Thoracic aorta (tissue), 2 donors: ENCODE measurements around the gene SLC25A18. TPM values are rescaled to one million over a fixed set of nuclear protein-coding genes. Genes with fewer than 3 reads are reported as not detected.

Experiments
- ATAC-seq: fragments of 150-250 bp; one replicate; pipeline ENCODE4 v1.8.0; 2017; ENCODE audit warnings: low read depth; ENCODE audit not compliant: insufficient number of reproducible peaks, low FRiP score
- DNase-seq: peaks from one replicate; pipeline ENCODE4 v3.0.0-alpha.2; 2020; ENCODE audit warnings: low spot score
- H3K27ac ChIP-seq, 2 donors: fragments of 200-600 bp; sonication (generic); 1 replicate in 1 of 2; 2 replicates in 1 of 2; pipeline ENCODE4 v1.5.1; 2016; ENCODE audit warnings: mild to moderate bottlenecking in 2 of 2, moderate library complexity in 2 of 2
- H3K27me3 ChIP-seq: fragments of 200-600 bp; sonication (generic); replicated peaks from 2 replicates; pipeline ENCODE4 v1.6.0; 2016; ENCODE audit warnings: mild to moderate bottlenecking; ENCODE audit not compliant: insufficient read depth
- H3K36me3 ChIP-seq: fragments of 200-600 bp; sonication (generic); one replicate; pipeline ENCODE4 v1.5.1; 2016
- H3K4me1 ChIP-seq, 2 donors: fragments of 200-600 bp; sonication (generic); 1 replicate in 1 of 2; 2 replicates in 1 of 2; pipeline versions ENCODE4 v1.5.1 to v1.6.0; 2016; ENCODE audit warnings: low read depth in 2 of 2, mild to moderate bottlenecking in 1 of 2; ENCODE audit not compliant: control insufficient read depth in 1 of 2
- H3K4me3 ChIP-seq: fragments of 200-600 bp; sonication (generic); 2 replicates; pipeline ENCODE4 v1.5.1; 2016; ENCODE audit warnings: mild to moderate bottlenecking
- H3K9me3 ChIP-seq: fragments of 200-600 bp; sonication (generic); 2 replicates; pipeline ENCODE4 v1.5.1; 2016
- total RNA-seq, 2 donors: library from RNA; depleted of rRNA; stranded (reverse); fragments of >200 nt; gene quantifications; one replicate each; pipeline versions ENCODE4 v1.1.0 to v1.2.3, GENCODE V29; 2016
- TF ChIP-seq, protein P1 (sequence below): fragments of 200-600 bp; sonication (generic); IDR thresholded peaks from one replicate; pipeline ENCODE4 v1.5.1; 2019; ENCODE audit warnings: antibody characterized with exemption

Gene SLC25A18
- total RNA-seq, 2 donors from 2014 or later = not detected

DNA sequence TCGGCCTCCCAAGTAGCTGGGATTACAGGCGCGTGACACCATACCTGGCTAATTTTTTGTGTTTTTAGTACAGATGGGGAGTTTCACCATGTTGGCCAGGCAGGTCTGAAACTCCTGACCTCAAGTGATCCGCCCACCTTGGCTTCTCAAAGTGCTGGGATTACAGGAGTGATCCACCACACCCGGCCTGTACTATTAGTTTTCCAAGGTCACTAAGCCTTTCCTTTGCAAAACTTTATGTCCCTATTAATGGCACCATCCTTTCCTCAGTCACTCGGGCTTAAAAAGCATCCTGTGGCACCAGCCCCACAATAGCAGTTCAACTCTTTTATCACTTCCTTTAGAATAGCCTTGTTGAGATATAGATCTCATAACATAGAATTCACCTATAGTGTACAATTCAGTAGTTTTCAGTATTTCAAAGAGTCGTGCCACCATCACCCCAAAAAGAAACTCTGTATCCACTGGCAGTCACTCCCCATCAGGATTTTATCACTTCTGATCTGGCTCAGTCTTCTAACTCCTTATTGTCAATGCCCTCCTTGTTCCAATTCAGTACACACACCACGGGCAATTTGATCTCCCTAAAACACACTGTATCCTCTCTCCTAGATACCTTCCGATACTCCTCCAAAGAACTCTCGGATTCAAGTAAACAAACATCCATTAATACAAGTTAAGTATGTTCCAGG lies 74.3 kb downstream of the SLC25A18 start:
- DNase-seq = no peak
- H3K4me3 ChIP-seq = peak overlapping the region; percentile 78
- H3K27ac ChIP-seq = peak overlapping the region; percentile 99
- peak; percentile 11 for ATAC-seq
- H3K4me1 ChIP-seq = peaks cover 9 to 15% of the 10 kb centered on the region in 2 donors
- no peaks in the 10 kb centered on the region for H3K36me3 ChIP-seq
- no peaks in the 10 kb centered on the region for H3K9me3 ChIP-seq
- TF ChIP-seq, protein P1, sequence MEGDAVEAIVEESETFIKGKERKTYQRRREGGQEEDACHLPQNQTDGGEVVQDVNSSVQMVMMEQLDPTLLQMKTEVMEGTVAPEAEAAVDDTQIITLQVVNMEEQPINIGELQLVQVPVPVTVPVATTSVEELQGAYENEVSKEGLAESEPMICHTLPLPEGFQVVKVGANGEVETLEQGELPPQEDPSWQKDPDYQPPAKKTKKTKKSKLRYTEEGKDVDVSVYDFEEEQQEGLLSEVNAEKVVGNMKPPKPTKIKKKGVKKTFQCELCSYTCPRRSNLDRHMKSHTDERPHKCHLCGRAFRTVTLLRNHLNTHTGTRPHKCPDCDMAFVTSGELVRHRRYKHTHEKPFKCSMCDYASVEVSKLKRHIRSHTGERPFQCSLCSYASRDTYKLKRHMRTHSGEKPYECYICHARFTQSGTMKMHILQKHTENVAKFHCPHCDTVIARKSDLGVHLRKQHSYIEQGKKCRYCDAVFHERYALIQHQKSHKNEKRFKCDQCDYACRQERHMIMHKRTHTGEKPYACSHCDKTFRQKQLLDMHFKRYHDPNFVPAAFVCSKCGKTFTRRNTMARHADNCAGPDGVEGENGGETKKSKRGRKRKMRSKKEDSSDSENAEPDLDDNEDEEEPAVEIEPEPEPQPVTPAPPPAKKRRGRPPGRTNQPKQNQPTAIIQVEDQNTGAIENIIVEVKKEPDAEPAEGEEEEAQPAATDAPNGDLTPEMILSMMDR = no peak
- no peaks in the 10 kb centered on the region for H3K27me3 ChIP-seq

DNA sequence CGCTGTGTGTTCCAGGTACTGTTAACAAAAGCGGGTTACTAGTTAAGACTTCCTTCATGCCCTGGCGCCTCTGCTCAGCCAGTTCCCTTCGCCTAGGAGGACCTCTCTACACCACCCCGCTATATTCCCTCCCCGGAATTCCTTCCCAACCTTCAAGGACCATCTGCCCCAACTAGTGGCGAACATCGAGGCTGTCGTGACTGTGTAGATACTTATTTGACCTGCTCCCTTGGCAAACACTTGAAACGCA lies 74.8 kb downstream of the SLC25A18 start:
- TF ChIP-seq, protein P1 = no peak
- Histone ChIP-seq H3K4me1 (peaks cover 9 to 15% of the 10 kb centered on the region in 2 donors), H3K4me3 (peak overlapping the region; percentile 78), H3K9me3 (no peaks in the 10 kb centered on the region), H3K27me3 (no peaks in the 10 kb centered on the region), H3K27ac (peak overlapping the region; percentile 99), H3K36me3 (no peaks in the 10 kb centered on the region)
- DNase-seq (no peak), ATAC-seq (peak; percentile 45)

DNA sequence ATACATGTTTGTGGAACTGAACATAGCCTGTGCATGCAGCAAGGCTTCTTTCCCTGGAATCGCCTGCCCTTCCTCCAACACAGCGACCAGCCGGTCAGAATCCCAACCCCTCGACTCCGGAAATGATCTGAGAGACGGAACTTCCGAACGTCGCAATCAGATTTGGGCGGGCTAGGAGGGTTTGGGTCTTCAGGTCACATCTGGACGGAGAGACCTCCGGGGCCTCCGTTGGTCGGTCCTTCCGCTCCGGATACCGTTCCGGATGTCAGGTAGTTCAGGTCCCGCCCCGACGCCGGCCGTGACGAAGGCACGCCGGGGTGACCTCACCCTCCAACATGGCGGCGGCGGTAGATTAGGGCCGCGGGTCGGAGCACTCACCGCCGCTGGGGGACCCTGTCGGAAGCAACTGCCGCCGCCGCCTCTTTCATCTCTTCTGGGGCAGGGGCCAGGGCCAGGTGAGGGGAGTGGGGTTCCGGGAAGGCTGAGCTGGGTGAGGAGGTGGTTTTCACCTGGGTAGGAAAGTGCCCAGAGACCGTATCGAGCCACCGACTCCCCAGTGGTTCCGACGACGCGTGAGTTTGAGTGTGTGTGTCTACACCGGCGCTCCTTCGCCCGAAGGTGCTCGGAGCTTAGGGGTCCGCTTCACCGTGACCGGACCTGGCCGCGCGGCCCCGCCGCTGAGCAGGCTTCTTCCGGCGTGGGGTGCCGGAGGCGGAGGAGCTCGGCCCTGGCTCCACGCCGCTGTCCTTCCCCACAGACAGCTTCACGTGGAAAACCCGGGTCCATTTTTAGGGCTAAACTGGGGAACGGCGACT lies 75.3 kb downstream of the SLC25A18 start, which contains the start of gene BCL2L13:
Gene BCL2L13, plus strand, starts transcription at position 326 of the 815 bp plus-strand sequence. CDS start 16,955 bp downstream, outside the sequence.
- TF ChIP-seq, protein P1 = no peak
- H3K9me3 ChIP-seq = no peaks in the 10 kb centered on the region
- H3K4me1 ChIP-seq = peaks cover 9 to 15% of the 10 kb centered on the region in 2 donors
- H3K27me3 ChIP-seq = no peaks in the 10 kb centered on the region
- no peaks in the 10 kb centered on the region for H3K36me3 ChIP-seq
- DNase-seq = peak; percentile 62
- peak within 1 kb of the TSS; percentile 99 for H3K27ac ChIP-seq
- peak within 1 kb of the TSS; percentile 78 for H3K4me3 ChIP-seq
- ATAC-seq = peak; percentile 94

DNA sequence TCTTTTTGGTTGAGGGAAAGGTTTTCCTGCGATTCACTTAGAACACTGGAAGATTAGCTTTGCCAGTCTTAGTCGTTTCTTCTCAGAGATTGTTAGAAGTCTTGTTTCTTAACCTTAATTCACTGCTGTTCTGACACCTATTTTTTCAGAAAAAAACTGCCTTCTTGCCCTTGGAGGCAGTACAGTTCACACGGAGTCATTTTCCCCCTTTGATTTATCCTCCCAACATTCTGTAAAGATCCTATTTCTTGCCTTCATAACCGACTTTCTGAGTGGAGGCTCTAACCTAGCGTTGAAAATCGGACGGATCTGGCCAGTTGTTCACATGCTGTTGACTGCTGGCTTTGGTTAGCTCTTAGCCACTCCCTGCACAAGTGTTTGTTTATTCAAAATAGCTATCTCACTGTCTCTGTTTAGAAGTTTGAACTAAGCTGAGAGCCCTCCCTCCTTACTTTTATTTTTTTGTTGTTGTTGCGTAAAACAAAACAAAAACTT lies 76.0 kb downstream of the SLC25A18 start:
- TF ChIP-seq, protein P1 = no peak
- H3K4me3 ChIP-seq = peak overlapping the region; percentile 78
- H3K27me3 ChIP-seq = no peaks in the 10 kb centered on the region
- H3K4me1 ChIP-seq = peaks cover 9 to 15% of the 10 kb centered on the region in 2 donors
- H3K36me3 ChIP-seq = peaks cover 2% of the 10 kb centered on the region
- H3K9me3 ChIP-seq = no peaks in the 10 kb centered on the region
- ATAC-seq (no peak), DNase-seq (no peak)
- peak overlapping the region; percentile 99 for H3K27ac ChIP-seq

Other genes starting within 250 kb of the SLC25A18 start
- under 1 TPM in 1 of 2 donors, not detected in 1; 0.28 TPM for gene CECR2, start 194.0 kb upstream of the SLC25A18 start, total RNA-seq
- 100 to 1,000 TPM; 102 to 124 TPM for gene ATP6V1E1, start 65.3 kb downstream of the SLC25A18 start, total RNA-seq
- gene BCL2L13, start 75.3 kb downstream of the SLC25A18 start, total RNA-seq = 10 to 100 TPM; 38.0 to 43.4 TPM
- 10 to 100 TPM; 13.5 to 18.1 TPM for gene BID, start 211.0 kb downstream of the SLC25A18 start, total RNA-seq